ENCODE measurements around the gene ZNF276.

Gene ZNF276

GRCh38 chr16:89729863-89730593 is 8.7 kb downstream of the ZNF276 start:
- DNase-seq (ENCODE audit: insufficient read length, low spot score), result no peak
- TF ChIP-seq CTCF (IDR thresholded peaks at IDR 0.05; ENCODE audit: insufficient read depth, missing control alignments), result no peak
- FAIRE-seq, result no peak

- no peak for TF ChIP-seq CTCF (IDR thresholded peaks at IDR 0.05; ENCODE audit: insufficient read depth, missing control alignments)
- DNase-seq (ENCODE audit: insufficient read length, low spot score) (no peak), FAIRE-seq (no peak)
Measured at GRCh38 chr16:89730610-89731234, 9.4 kb downstream of the ZNF276 start.

- no peak for DNase-seq (ENCODE audit: insufficient read length, low spot score)
- FAIRE-seq, result no peak
- no peak for TF ChIP-seq CTCF (IDR thresholded peaks at IDR 0.05; ENCODE audit: insufficient read depth, missing control alignments)
Measured at GRCh38 chr16:89732142-89732917, 11.0 kb downstream of the ZNF276 start.

- FAIRE-seq (no peak), DNase-seq (ENCODE audit: insufficient read length, low spot score) (no peak)
- no peak for TF ChIP-seq CTCF (IDR thresholded peaks at IDR 0.05; ENCODE audit: insufficient read depth, missing control alignments)
Measured at GRCh38 chr16:89732918-89733242, 11.5 kb downstream of the ZNF276 start.

GRCh38 chr16:89733322-89733721 is 12.0 kb downstream of the ZNF276 start:
- FAIRE-seq (no peak), DNase-seq (ENCODE audit: insufficient read length, low spot score) (no peak)
- no peak for TF ChIP-seq CTCF (IDR thresholded peaks at IDR 0.05; ENCODE audit: insufficient read depth, missing control alignments)

- DNase-seq (ENCODE audit: insufficient read length, low spot score), result no peak
- FAIRE-seq, result no peak
- TF ChIP-seq CTCF (IDR thresholded peaks at IDR 0.05; ENCODE audit: insufficient read depth, missing control alignments), result no peak
Measured at GRCh38 chr16:89733792-89734191, 12.5 kb downstream of the ZNF276 start.
